ENCODE measurements around the gene CPED1. TPM values are rescaled to one million over a fixed set of nuclear protein-coding genes. Genes with fewer than 3 reads are reported as not detected.
"Not testable (repeated sequence)": the region's sequence is repeated elsewhere in the genome, so short reads cannot be mapped to it uniquely, and the experiment has no call there.

CPED1 gene
- total RNA-seq, 6 donors from 2014 or later, result 12.9 to 31.6 (median 18.1) TPM

GRCh38 chr7:121181357-121181756, 192.8 kb downstream of the CPED1 start:
- no peaks in the 10 kb centered on the region for H3K9me3 ChIP-seq
- WGBS, 2 donors, result 80 to 83% methylated on average over 1 of the region's 1 CpG
- no peaks in the 10 kb centered on the region for H3K27me3 ChIP-seq
- no peak overlapping the region for H3K27ac ChIP-seq
- no peaks in the 10 kb centered on the region for H3K36me3 ChIP-seq
- no peak for ATAC-seq (ENCODE audit: low FRiP score in 2 of 2)
- no peak overlapping the region for H3K4me3 ChIP-seq
- H3K4me1 ChIP-seq, result no peaks in the 10 kb centered on the region
- TF ChIP-seq POLR2A (IDR thresholded peaks at IDR 0.05) (no peak), EP300 (IDR thresholded peaks at IDR 0.05) (no peak), POLR2AphosphoS5 (IDR thresholded peaks at IDR 0.05) (no peak)
- TF ChIP-seq, protein P1, sequence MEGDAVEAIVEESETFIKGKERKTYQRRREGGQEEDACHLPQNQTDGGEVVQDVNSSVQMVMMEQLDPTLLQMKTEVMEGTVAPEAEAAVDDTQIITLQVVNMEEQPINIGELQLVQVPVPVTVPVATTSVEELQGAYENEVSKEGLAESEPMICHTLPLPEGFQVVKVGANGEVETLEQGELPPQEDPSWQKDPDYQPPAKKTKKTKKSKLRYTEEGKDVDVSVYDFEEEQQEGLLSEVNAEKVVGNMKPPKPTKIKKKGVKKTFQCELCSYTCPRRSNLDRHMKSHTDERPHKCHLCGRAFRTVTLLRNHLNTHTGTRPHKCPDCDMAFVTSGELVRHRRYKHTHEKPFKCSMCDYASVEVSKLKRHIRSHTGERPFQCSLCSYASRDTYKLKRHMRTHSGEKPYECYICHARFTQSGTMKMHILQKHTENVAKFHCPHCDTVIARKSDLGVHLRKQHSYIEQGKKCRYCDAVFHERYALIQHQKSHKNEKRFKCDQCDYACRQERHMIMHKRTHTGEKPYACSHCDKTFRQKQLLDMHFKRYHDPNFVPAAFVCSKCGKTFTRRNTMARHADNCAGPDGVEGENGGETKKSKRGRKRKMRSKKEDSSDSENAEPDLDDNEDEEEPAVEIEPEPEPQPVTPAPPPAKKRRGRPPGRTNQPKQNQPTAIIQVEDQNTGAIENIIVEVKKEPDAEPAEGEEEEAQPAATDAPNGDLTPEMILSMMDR (IDR thresholded peaks at IDR 0.05), result no peak
- DNase-seq, result no peak

- DNase-seq, result no peak
- Histone ChIP-seq H3K9me3 (no peaks in the 10 kb centered on the region), H3K4me3 (no peak overlapping the region), H3K36me3 (no peaks in the 10 kb centered on the region), H3K27ac (no peak overlapping the region), H3K4me1 (no peaks in the 10 kb centered on the region), H3K27me3 (no peaks in the 10 kb centered on the region)
- no peak for ATAC-seq (ENCODE audit: low FRiP score in 2 of 2)
- TF ChIP-seq POLR2A (IDR thresholded peaks at IDR 0.05) (no peak), EP300 (IDR thresholded peaks at IDR 0.05) (no peak), POLR2AphosphoS5 (IDR thresholded peaks at IDR 0.05) (no peak)
- TF ChIP-seq, protein P1 (IDR thresholded peaks at IDR 0.05), result no peak
These were observed 193.8 kb downstream of the CPED1 start for GRCh38 chr7:121182281-121182680.

- Histone ChIP-seq H3K4me3 (no peak overlapping the region), H3K9me3 (no peaks in the 10 kb centered on the region), H3K36me3 (no peaks in the 10 kb centered on the region), H3K27ac (no peak overlapping the region), H3K4me1 (no peaks in the 10 kb centered on the region), H3K27me3 (no peaks in the 10 kb centered on the region)
- no peak for DNase-seq
- no peak for ATAC-seq (ENCODE audit: low FRiP score in 2 of 2)
- no peak for TF ChIP-seq POLR2A (IDR thresholded peaks at IDR 0.05)
- TF ChIP-seq, protein P1 (IDR thresholded peaks at IDR 0.05), result no peak
- no peak for TF ChIP-seq EP300 (IDR thresholded peaks at IDR 0.05)
- no peak for TF ChIP-seq POLR2AphosphoS5 (IDR thresholded peaks at IDR 0.05)
These were observed 194.4 kb downstream of the CPED1 start for GRCh38 chr7:121182902-121183301.

DNA sequence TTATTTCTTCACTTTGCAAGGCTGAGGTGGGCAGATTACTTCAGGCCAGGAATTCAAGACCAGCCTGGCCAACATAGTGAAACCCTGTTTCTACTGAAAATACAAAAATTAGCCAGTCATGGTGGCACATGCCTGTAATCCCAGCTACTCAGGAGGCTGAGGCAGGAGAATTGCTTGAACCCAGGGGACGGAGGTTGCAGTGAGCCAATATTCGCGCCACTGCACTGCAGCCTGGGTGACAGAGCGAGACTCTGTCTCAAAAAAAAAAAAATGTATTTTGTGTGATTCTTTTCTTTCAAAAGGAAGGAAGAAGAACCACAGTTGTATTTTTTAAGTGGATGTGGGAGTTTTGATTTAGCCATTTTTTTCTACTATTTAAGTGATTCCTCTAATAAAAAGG, 195.4 kb downstream of the CPED1 start:
- not testable (repeated sequence) for H3K4me3 ChIP-seq; H3K36me3 ChIP-seq; H3K27ac ChIP-seq; H3K4me1 ChIP-seq; ATAC-seq (ENCODE audit: low FRiP score in 2 of 2); DNase-seq; H3K9me3 ChIP-seq; H3K27me3 ChIP-seq
- 93 to 96% methylated on average over 4 of the region's 4 CpGs for WGBS, 2 donors

GRCh38 chr7:121186746-121187145, 198.2 kb downstream of the CPED1 start:
- Histone ChIP-seq H3K27me3 (no peaks in the 10 kb centered on the region), H3K9me3 (no peaks in the 10 kb centered on the region), H3K36me3 (no peaks in the 10 kb centered on the region), H3K27ac (no peak overlapping the region), H3K4me1 (no peaks in the 10 kb centered on the region), H3K4me3 (no peak overlapping the region)
- TF ChIP-seq POLR2AphosphoS5 (IDR thresholded peaks at IDR 0.05) (no peak), POLR2A (IDR thresholded peaks at IDR 0.05) (no peak), EP300 (IDR thresholded peaks at IDR 0.05) (no peak)
- TF ChIP-seq, protein P1 (IDR thresholded peaks at IDR 0.05), result no peak
- WGBS, 2 donors, result 37 to 50% methylated on average over 1 of the region's 1 CpG
- ATAC-seq (ENCODE audit: low FRiP score in 2 of 2) (no peak), DNase-seq (no peak)

All from upper lobe of left lung (tissue), 6 donors.